K562 (cell line): Measurements from ENCODE around the gene CLCA1. TPM values are rescaled to one million over a fixed set of nuclear protein-coding genes. Genes with fewer than 3 reads are reported as not detected.

Source experiments
- ATAC-seq: fragments of 200-7000 bp; cut with Tn5 transposase; 3 replicates; pipeline ENCODE4 v1.9.1; 2020; ENCODE audit warnings: moderate library complexity
- BruUV-seq: library from RNA; stranded (reverse); fragments of 400-500 nt; replicated peaks from 2 replicates; lab custom pipeline; 2021; lab: Mats Ljungman, UMichigan
- CTCF ChIA-PET: fragments of 300-600 bp; formaldehyde crosslinking; extraction: SDS; loops from one replicate; lab custom pipeline; 2021; ENCODE audit warnings: low intra/inter-chr PET ratio; lab: Yijun Ruan, JAX
- POLR2A ChIA-PET: fragments of 300-600, 350-650 bp; sonication (Branson Sonifier 250); formaldehyde crosslinking; extraction: SDS; loops from one replicate; lab custom pipeline; 2021; ENCODE audit warnings: antibody characterized with exemption, inconsistent platforms; lab: Yijun Ruan, JAX
- DNase-seq, 4 experiments: peaks; one replicate each; pipeline versions ENCODE4 v3.0.0 to v3.0.0-alpha.2; 2011 to 2018; ENCODE audit warnings: low spot score in 3 of 4, mixed read lengths in 3 of 4; ENCODE audit errors: extremely low read depth in 1 of 4
- FAIRE-seq: peaks from 2 replicates; lab custom pipeline; 2011; peaks lifted over from hg19 to GRCh38; lab: Jason Lieb, UNC
- H2AFZ ChIP-seq: 2 replicates; pipeline ENCODE4 v1.6.0; 2011; ENCODE audit warnings: low read depth, low read length, control low read depth, inconsistent platforms
- H3K27ac ChIP-seq: fragments of 200-600 bp; 3 replicates; pipeline ENCODE4 v1.8.0; 2011; ENCODE audit warnings: low read depth, mild to moderate bottlenecking, control low read depth, inconsistent platforms, low read length, moderate library complexity, mixed read lengths; ENCODE audit errors: extremely low read depth
- H3K27me3 ChIP-seq, 2 experiments: fragments of 300-600 bp in 1 of 2; 2 replicates in 1 of 2; 3 replicates in 1 of 2; pipeline versions ENCODE4 v1.6.0 to v1.8.0; 2011; ENCODE audit warnings: inconsistent platforms in 2 of 2, low read length in 2 of 2, mild to moderate bottlenecking in 1 of 2, mixed read lengths in 1 of 2, moderate library complexity in 1 of 2; ENCODE audit not compliant: control insufficient read depth in 2 of 2, insufficient read depth in 2 of 2
- H3K36me3 ChIP-seq: fragments of 300-600 bp; 3 replicates; pipeline ENCODE4 v1.8.0; 2011; ENCODE audit warnings: mild to moderate bottlenecking, low read length, inconsistent platforms; ENCODE audit not compliant: control insufficient read depth, insufficient read depth
- H3K4me1 ChIP-seq, 2 experiments: fragments of 200-600 bp in 1 of 2; replicated peaks in 1 of 2; 2 replicates in 1 of 2; 3 replicates in 1 of 2; pipeline versions ENCODE4 v1.5.1 to v1.8.0; 2011; ENCODE audit warnings: inconsistent platforms in 2 of 2, low read length in 2 of 2, mild to moderate bottlenecking in 1 of 2, mixed read lengths in 1 of 2, moderate library complexity in 1 of 2; ENCODE audit not compliant: control insufficient read depth in 2 of 2, insufficient read depth in 2 of 2
- H3K4me2 ChIP-seq: 2 replicates; pipeline ENCODE4 v1.6.1; 2011; ENCODE audit warnings: low read length, control low read depth, inconsistent platforms, mixed read lengths; ENCODE audit not compliant: insufficient read depth
- H3K4me3 ChIP-seq: fragments of 200-600 bp; sonication (generic), shearing (Covaris generic); 2 replicates; pipeline ENCODE4 v1.5.1; 2016; ENCODE audit warnings: control low read depth, inconsistent platforms
- H3K79me2 ChIP-seq: fragments of 200-600 bp; 3 replicates; pipeline ENCODE4 v1.8.0; 2011; ENCODE audit warnings: low read length, inconsistent platforms; ENCODE audit not compliant: control insufficient read depth, insufficient read depth
- H3K9ac ChIP-seq, 2 experiments: 2 replicates each; pipeline versions ENCODE4 v1.6.0 to v1.6.1; 2011; ENCODE audit warnings: low read depth in 2 of 2, low read length in 2 of 2, control low read depth in 1 of 2, inconsistent platforms in 1 of 2, mild to moderate bottlenecking in 1 of 2, mixed read lengths in 1 of 2; ENCODE audit not compliant: insufficient read depth in 1 of 2
- H3K9me1 ChIP-seq: one replicate; pipeline ENCODE4 v1.6.0; 2011; ENCODE audit warnings: inconsistent platforms, mild to moderate bottlenecking, low read length, moderate library complexity; ENCODE audit not compliant: control insufficient read depth, insufficient read depth
- H3K9me3 ChIP-seq: replicated peaks from 2 replicates; pipeline ENCODE4 v1.5.1; 2011; ENCODE audit warnings: low read depth, low read length, inconsistent platforms; ENCODE audit not compliant: control insufficient read depth, insufficient read depth
- H4K20me1 ChIP-seq: replicated peaks from 2 replicates; pipeline ENCODE4 v1.6.1; 2011; ENCODE audit warnings: low read length, inconsistent platforms, mixed read lengths; ENCODE audit not compliant: control insufficient read depth, insufficient read depth
- DACH1 ChIP-seq: fragments of 450-650 bp; IDR thresholded peaks from 2 replicates; pipeline ENCODE4 v1.6.1; 2018; ENCODE audit not compliant: partially characterized antibody
- HMG20A ChIP-seq: fragments of 450-650 bp; formaldehyde crosslinking; conservative IDR thresholded peaks from 2 replicates; pipeline ENCODE4 v1.4.0; 2020; ENCODE audit warnings: mild to moderate bottlenecking, mixed read lengths
- SIX5 ChIP-seq, 2 experiments: IDR thresholded peaks; 2 replicates each; pipeline ENCODE4 v1.6.1; 2011; ENCODE audit warnings: low read length in 2 of 2, borderline replicate concordance in 1 of 2, low read depth in 1 of 2, mild to moderate bottlenecking in 1 of 2, moderate library complexity in 1 of 2; ENCODE audit not compliant: insufficient read depth in 1 of 2
- SLC30A9 ChIP-seq: fragments of 250-450 bp; sonication (Bioruptor Pico); IDR thresholded peaks from 2 replicates; pipeline ENCODE4 v1.8.0; 2022; ENCODE audit warnings: mild to moderate bottlenecking, moderate library complexity
- SMARCB1 ChIP-seq: IDR thresholded peaks from 2 replicates; pipeline ENCODE4 v1.6.1; 2011; ENCODE audit warnings: improper control_type of control experiment, low read depth; ENCODE audit not compliant: insufficient read length
- SP1 ChIP-seq: sonication (generic); formaldehyde crosslinking; IDR thresholded peaks from 2 replicates; pipeline ENCODE4 v1.8.1; 2022; ENCODE audit warnings: mild to moderate bottlenecking, missing genetic modification reagents
- ZNF253 ChIP-seq: fragments of 250-450 bp; sonication (Bioruptor Pico); conservative IDR thresholded peaks from 2 replicates; pipeline ENCODE4 v1.6.1; 2021; ENCODE audit warnings: mild to moderate bottlenecking
- WGBS: fragments of 100-300 bp; shearing (Covaris generic); methylation state at CpG from one replicate; pipeline ENCODE4 v1.1.6; 2016; ENCODE audit warnings: low coverage, mixed read lengths; ENCODE audit not compliant: insufficient coverage; ENCODE audit errors: missing lambda C conversion rate; 5-methylcytosine and 5-hydroxymethylcytosine counted together
- in situ Hi-C: fragments of 300-500 bp; cut with MboI; formaldehyde crosslinking; loops from 4 replicates; pipeline ENCODE4 v1.15.0; 2018; ENCODE audit warnings: inconsistent platforms, mixed read lengths
- intact Hi-C: fragments of 100-400 bp; cut with micrococcal nuclease; formaldehyde crosslinking; loops from 2 replicates; pipeline ENCODE4 v1.14.2; 2022
- polyA plus RNA-seq, 8 experiments: library from polyadenylated mRNA; depleted of rRNA in 4 of 8; stranded (reverse) in 5 of 8; unstranded in 3 of 8; fragments of >200 nt; fragmentation: Nextera tagmentation in 2 of 8; fragmentation: Illumina TruSeq in 1 of 8; extraction: Ambion mirVana in 2 of 8; extraction: Trizol in 1 of 8; gene quantifications; 2 replicates each; pipeline versions ENCODE4 v1.2.1 to v1.2.3, GENCODE V29; 2011 to 2014; ENCODE audit warnings: inconsistent platforms in 1 of 8, missing spikeins in 1 of 8
- total RNA-seq, 7 experiments: library from RNA; depleted of rRNA in 6 of 7; stranded (reverse); fragments of >200 nt in 6 of 7; fragmentation: Illumina TruSeq in 2 of 7; extraction: Trizol in 2 of 7; gene quantifications; 2 replicates each; pipeline versions ENCODE4 v1.2.1 to v1.2.3, GENCODE V29; 2011 to 2021; ENCODE audit warnings: low replicate concordance in 1 of 7
- TF ChIP-seq, protein P1 (sequence below): fragments of 250-450 bp; sonication (Bioruptor Pico); IDR thresholded peaks from 2 replicates; pipeline ENCODE4 v1.5.0; 2022; ENCODE audit warnings: mild to moderate bottlenecking
- TF ChIP-seq, protein P2 (sequence below), 2 experiments: fragments of 450-650 bp; formaldehyde crosslinking in 1 of 2; IDR thresholded peaks; 2 replicates each; pipeline versions ENCODE4 v1.4.0 to v1.6.1; 2014 to 2020; ENCODE audit warnings: mild to moderate bottlenecking in 2 of 2, borderline replicate concordance in 1 of 2, low read depth in 1 of 2

The CLCA1 gene
- total and polyA plus RNA-seq, 9 of the 15 experiments (the other 6 are each of a cell fraction or from before 2014, with no cell fraction given) = 0.03 to 0.08 (median 0.04) TPM; not detected in 6

DNA sequence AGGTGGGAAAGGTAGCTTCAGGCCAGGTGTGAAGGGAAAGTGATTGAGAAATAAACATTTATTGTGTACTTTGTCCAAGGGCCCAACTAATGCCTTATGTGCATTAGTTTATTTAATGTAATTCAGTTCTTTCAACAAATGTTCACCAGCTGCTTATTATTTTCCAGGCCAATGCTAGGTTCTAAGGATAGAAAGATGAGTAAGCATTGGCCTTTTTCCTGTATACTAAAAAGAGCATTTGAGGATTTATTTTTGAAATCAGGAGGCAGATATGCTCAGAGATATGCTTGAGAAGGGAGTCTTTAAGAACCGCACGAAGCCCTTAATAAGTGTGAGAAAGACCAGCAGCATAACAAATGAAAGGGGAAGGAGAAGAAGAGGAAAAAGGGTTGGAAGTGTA, 32.0 kb downstream of the CLCA1 start:
- H3K4me1 ChIP-seq = no peaks in the 10 kb centered on the region; a peak in 1 of 5 replicates
- H3K9me3 ChIP-seq = no peaks in the 10 kb centered on the region; the same call in 1 of the 2 replicates
- no peak for TF ChIP-seq HMG20A (CRISPR knock-in tag)
- TF ChIP-seq, protein P1, sequence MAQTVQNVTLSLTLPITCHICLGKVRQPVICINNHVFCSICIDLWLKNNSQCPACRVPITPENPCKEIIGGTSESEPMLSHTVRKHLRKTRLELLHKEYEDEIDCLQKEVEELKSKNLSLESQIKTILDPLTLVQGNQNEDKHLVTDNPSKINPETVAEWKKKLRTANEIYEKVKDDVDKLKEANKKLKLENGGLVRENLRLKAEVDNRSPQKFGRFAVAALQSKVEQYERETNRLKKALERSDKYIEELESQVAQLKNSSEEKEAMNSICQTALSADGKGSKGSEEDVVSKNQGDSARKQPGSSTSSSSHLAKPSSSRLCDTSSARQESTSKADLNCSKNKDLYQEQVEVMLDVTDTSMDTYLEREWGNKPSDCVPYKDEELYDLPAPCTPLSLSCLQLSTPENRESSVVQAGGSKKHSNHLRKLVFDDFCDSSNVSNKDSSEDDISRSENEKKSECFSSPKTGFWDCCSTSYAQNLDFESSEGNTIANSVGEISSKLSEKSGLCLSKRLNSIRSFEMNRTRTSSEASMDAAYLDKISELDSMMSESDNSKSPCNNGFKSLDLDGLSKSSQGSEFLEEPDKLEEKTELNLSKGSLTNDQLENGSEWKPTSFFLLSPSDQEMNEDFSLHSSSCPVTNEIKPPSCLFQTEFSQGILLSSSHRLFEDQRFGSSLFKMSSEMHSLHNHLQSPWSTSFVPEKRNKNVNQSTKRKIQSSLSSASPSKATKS = no peak
- TF ChIP-seq SP1 (CRISPR knock-in tag) = no peak
- TF ChIP-seq ZNF253 = no peak
- TF ChIP-seq SIX5 (IDR thresholded peaks at IDR 0.05; ENCODE audit: borderline replicate concordance in 1 of 2, insufficient read depth in 1 of 2, low read depth in 1 of 2, low read length in 2 of 2) = no peak
- TF ChIP-seq DACH1 = no peak
- TF ChIP-seq SLC30A9 = no peak
- TF ChIP-seq, protein P2, sequence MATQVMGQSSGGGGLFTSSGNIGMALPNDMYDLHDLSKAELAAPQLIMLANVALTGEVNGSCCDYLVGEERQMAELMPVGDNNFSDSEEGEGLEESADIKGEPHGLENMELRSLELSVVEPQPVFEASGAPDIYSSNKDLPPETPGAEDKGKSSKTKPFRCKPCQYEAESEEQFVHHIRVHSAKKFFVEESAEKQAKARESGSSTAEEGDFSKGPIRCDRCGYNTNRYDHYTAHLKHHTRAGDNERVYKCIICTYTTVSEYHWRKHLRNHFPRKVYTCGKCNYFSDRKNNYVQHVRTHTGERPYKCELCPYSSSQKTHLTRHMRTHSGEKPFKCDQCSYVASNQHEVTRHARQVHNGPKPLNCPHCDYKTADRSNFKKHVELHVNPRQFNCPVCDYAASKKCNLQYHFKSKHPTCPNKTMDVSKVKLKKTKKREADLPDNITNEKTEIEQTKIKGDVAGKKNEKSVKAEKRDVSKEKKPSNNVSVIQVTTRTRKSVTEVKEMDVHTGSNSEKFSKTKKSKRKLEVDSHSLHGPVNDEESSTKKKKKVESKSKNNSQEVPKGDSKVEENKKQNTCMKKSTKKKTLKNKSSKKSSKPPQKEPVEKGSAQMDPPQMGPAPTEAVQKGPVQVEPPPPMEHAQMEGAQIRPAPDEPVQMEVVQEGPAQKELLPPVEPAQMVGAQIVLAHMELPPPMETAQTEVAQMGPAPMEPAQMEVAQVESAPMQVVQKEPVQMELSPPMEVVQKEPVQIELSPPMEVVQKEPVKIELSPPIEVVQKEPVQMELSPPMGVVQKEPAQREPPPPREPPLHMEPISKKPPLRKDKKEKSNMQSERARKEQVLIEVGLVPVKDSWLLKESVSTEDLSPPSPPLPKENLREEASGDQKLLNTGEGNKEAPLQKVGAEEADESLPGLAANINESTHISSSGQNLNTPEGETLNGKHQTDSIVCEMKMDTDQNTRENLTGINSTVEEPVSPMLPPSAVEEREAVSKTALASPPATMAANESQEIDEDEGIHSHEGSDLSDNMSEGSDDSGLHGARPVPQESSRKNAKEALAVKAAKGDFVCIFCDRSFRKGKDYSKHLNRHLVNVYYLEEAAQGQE (IDR thresholded peaks at IDR 0.05; ENCODE audit: borderline replicate concordance) = no peak
- TF ChIP-seq, protein P2 (CRISPR knock-in tag; IDR thresholded peaks at IDR 0.05; ENCODE audit: low read depth) = no peak
- TF ChIP-seq SMARCB1 = no peak
- no peak overlapping the region for H3K27ac ChIP-seq
- in situ Hi-C loops (loop anchor here (10.0 kb wide), 1 partner anchor 106 kb away; the partner anchor contains the start of gene ODF2L), intact Hi-C loops (loop anchor here (2.0 to 5.0 kb wide), 2 partner anchors 120 to 252 kb away; no protein-coding TSS in a partner anchor)
- 12% methylated on average over 2 of the region's 2 CpGs for WGBS
- no peaks in the 10 kb centered on the region for H3K9me1 ChIP-seq
- DNase-seq (no peak), ATAC-seq (no peak), FAIRE-seq (no peak)
- H3K9ac ChIP-seq = no peak overlapping the region
- no peak overlapping the region for H3K4me3 ChIP-seq
- CTCF ChIA-PET = interaction anchor here (0.9 to 4.1 kb wide), 8 partner anchors 12 to 583 kb away, joined by 3 to 29 read pairs (median 5); no protein-coding TSS in a partner anchor
- no peaks in the 10 kb centered on the region for H4K20me1 ChIP-seq
- no peaks in the 10 kb centered on the region for H3K79me2 ChIP-seq
- BruUV-seq = no TSS peak
- H3K4me2 ChIP-seq = no peak overlapping the region
- H3K36me3 ChIP-seq = no peaks in the 10 kb centered on the region
- no peak overlapping the region for H2AFZ ChIP-seq
- peaks cover 11 to 22% of the 10 kb centered on the region in 2 experiments; a peak in 3 of 5 replicates for H3K27me3 ChIP-seq
- POLR2A ChIA-PET = no interaction called here
